MM.1S (cell line): ENCODE results near the gene SPEF1.

Experiments used
- CTCF ChIP-seq: fragments of 300-600 bp; sonication (generic); IDR thresholded peaks from 2 replicates; pipeline ENCODE4 v1.5.1; 2016; ENCODE audit warnings: antibody characterized with exemption, low read length, mixed read lengths
- EZH2 ChIP-seq: fragments of 300-600 bp; sonication (generic); optimal IDR thresholded peaks from 2 replicates; pipeline ENCODE3; 2017; ENCODE audit warnings: low read depth, mild to moderate bottlenecking, antibody characterized with exemption, low read length, mixed read lengths
- EZH2phosphoT487 ChIP-seq: fragments of 300-600 bp; sonication (generic); IDR thresholded peaks from 2 replicates; pipeline ENCODE4 v1.6.1; 2018; ENCODE audit warnings: antibody characterized with exemption, low read length

- TF ChIP-seq CTCF (no peak), EZH2phosphoT487 (no peak), EZH2 (no peak)
Measured at GRCh38 chr20:3739926-3740451, 41.3 kb downstream of the SPEF1 start.
